HEK293 (cell line): ENCODE data around the gene ANGEL2.

Experiments used
- CTCF ChIA-PET: fragments of 350-600 bp; formaldehyde crosslinking; extraction: SDS; loops from one replicate; lab custom pipeline; 2021; ENCODE audit warnings: antibody characterized with exemption; lab: Yijun Ruan, JAX
- POLR2A ChIA-PET: fragments of 300-600 bp; formaldehyde crosslinking; extraction: SDS; loops from one replicate; lab custom pipeline; 2020; ENCODE audit warnings: antibody characterized with exemption, inconsistent platforms; lab: Yijun Ruan, JAX
- H3K27ac ChIP-seq: fragments of 200-500 bp; sonication (Bioruptor generic); 2 replicates; pipeline ENCODE4 v1.5.1; 2014; ENCODE audit warnings: low read depth, low read length, control low read depth, inconsistent platforms; ENCODE audit errors: extremely low read depth
- H3K36me3 ChIP-seq, 2 experiments: fragments of 200-500 bp in 1 of 2; sonication (Bioruptor generic) in 1 of 2; 1 replicate in 1 of 2; 2 replicates in 1 of 2; pipeline ENCODE4 v1.5.1; 2014 to 2017; ENCODE audit warnings: inconsistent platforms in 2 of 2, low read length in 2 of 2; ENCODE audit not compliant: control insufficient read depth in 2 of 2, insufficient read depth in 1 of 2
- H3K4me1 ChIP-seq: fragments of 200-500 bp; sonication (Bioruptor generic); 2 replicates; pipeline ENCODE4 v1.5.1; 2014; ENCODE audit warnings: mild to moderate bottlenecking, low read length, inconsistent platforms; ENCODE audit not compliant: control insufficient read depth, insufficient read depth
- H3K4me3 ChIP-seq: 2 replicates; pipeline ENCODE4 v1.5.1; 2011; ENCODE audit warnings: low read depth, mild to moderate bottlenecking, control low read depth, low read length, moderate library complexity
- H3K9me3 ChIP-seq: fragments of 200-500 bp; sonication (Bioruptor generic); 2 replicates; pipeline ENCODE4 v1.5.1; 2014; ENCODE audit warnings: low read depth, low read length, inconsistent platforms; ENCODE audit not compliant: control insufficient read depth, insufficient read depth
- FEZF1 ChIP-seq: fragments of 450-650 bp; formaldehyde crosslinking; IDR thresholded peaks from 2 replicates; pipeline ENCODE4 v1.5.1; 2016; ENCODE audit warnings: missing biosample characterization, missing genetic modification characterization
- INSM2 ChIP-seq: fragments of 450-650 bp; formaldehyde crosslinking; IDR thresholded peaks from 2 replicates; pipeline ENCODE4 v1.5.1; 2016; ENCODE audit warnings: missing biosample characterization, missing genetic modification characterization
- KLF10 ChIP-seq: fragments of 450-650 bp; IDR thresholded peaks from 2 replicates; pipeline ENCODE4 v1.5.1; 2018; ENCODE audit warnings: missing biosample characterization, mild to moderate bottlenecking, missing genetic modification characterization
- MYNN ChIP-seq: fragments of 450-650 bp; formaldehyde crosslinking; IDR thresholded peaks from 2 replicates; pipeline ENCODE4 v1.5.1; 2016; ENCODE audit warnings: missing biosample characterization, missing genetic modification characterization, borderline replicate concordance
- TCF7L2 ChIP-seq: IDR thresholded peaks from 2 replicates; pipeline ENCODE4 v1.6.1; 2011; ENCODE audit warnings: low read depth, mild to moderate bottlenecking, inconsistent platforms, low read length, moderate library complexity, borderline replicate concordance
- WT1 ChIP-seq: fragments of 450-650 bp; formaldehyde crosslinking; IDR thresholded peaks from 2 replicates; pipeline ENCODE4 v1.5.1; 2016; ENCODE audit warnings: missing biosample characterization, missing genetic modification characterization
- YY1 ChIP-seq: fragments of 450-650 bp; formaldehyde crosslinking; IDR thresholded peaks from 2 replicates; pipeline ENCODE4 v1.5.1; 2018; ENCODE audit warnings: missing biosample characterization, missing genetic modification characterization
- ZNF211 ChIP-seq: fragments of 450-650 bp; formaldehyde crosslinking; IDR thresholded peaks from 2 replicates; pipeline ENCODE4 v1.5.1; 2016; ENCODE audit warnings: low read depth, missing biosample characterization, missing genetic modification characterization
- ZNF777 ChIP-seq: fragments of 450-650 bp; formaldehyde crosslinking; IDR thresholded peaks from 2 replicates; pipeline ENCODE4 v1.5.1; 2017; ENCODE audit warnings: missing biosample characterization, missing genetic modification characterization, borderline replicate concordance
- ZSCAN30 ChIP-seq: fragments of 450-650 bp; IDR thresholded peaks from 2 replicates; pipeline ENCODE4 v1.5.1; 2018; ENCODE audit warnings: missing biosample characterization, mild to moderate bottlenecking, missing genetic modification characterization, moderate library complexity
- TF ChIP-seq, protein P1 (sequence below): fragments of 450-650 bp; formaldehyde crosslinking; IDR thresholded peaks from 2 replicates; pipeline ENCODE4 v1.5.1; 2016; ENCODE audit warnings: missing biosample characterization, missing genetic modification characterization
- TF ChIP-seq, protein P2 (sequence below): fragments of 450-650 bp; formaldehyde crosslinking; IDR thresholded peaks from 2 replicates; pipeline ENCODE4 v1.5.1; 2016; ENCODE audit warnings: missing biosample characterization, missing genetic modification characterization
- TF ChIP-seq, protein P3 (sequence below): fragments of 450-650 bp; formaldehyde crosslinking; IDR thresholded peaks from 2 replicates; pipeline ENCODE4 v1.5.1; 2017; ENCODE audit warnings: missing biosample characterization, missing genetic modification characterization
- TF ChIP-seq, protein P4 (sequence below): fragments of 450-650 bp; formaldehyde crosslinking; IDR thresholded peaks from 2 replicates; pipeline ENCODE4 v1.5.1; 2016; ENCODE audit warnings: missing biosample characterization, missing genetic modification characterization
- TF ChIP-seq, protein P5 (sequence below): fragments of 450-650 bp; formaldehyde crosslinking; IDR thresholded peaks from 2 replicates; pipeline ENCODE4 v1.5.1; 2016; ENCODE audit warnings: missing biosample characterization, missing genetic modification characterization

The ANGEL2 gene

DNA sequence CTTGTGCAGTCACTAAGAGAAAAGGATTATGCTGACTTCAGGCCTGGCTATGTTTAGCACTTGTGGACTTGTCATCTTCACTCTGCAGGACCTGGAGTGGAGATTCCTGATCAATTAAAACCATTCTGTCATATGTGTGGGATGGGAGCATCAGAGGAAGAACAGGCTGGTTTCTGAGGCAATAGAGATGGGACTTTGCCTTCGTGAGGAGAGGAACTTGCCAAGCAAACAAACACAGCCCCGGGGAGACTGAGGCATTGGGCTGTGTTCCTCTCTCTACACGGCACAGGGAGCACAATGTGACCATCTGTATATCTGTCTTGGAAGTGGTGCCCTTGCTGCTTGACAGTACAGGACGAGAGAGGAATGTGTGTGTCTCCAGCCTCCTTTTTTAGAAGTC is 42.2 kb downstream of the ANGEL2 start:
- Histone ChIP-seq H3K9me3 (no peaks in the 10 kb centered on the region), H3K4me3 (no peak overlapping the region), H3K4me1 (no peaks in the 10 kb centered on the region), H3K27ac (no peak overlapping the region), H3K36me3 (peaks cover 0 to 8% of the 10 kb centered on the region in 2 experiments; a peak in 1 of 3 replicates)
- TF ChIP-seq, protein P1, sequence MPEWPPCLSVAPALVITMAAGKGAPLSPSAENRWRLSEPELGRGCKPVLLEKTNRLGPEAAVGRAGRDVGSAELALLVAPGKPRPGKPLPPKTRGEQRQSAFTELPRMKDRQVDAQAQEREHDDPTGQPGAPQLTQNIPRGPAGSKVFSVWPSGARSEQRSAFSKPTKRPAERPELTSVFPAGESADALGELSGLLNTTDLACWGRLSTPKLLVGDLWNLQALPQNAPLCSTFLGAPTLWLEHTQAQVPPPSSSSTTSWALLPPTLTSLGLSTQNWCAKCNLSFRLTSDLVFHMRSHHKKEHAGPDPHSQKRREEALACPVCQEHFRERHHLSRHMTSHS (tag by site-specific recombination) = no peak
- TF ChIP-seq ZSCAN30 (tag by site-specific recombination) (no peak), INSM2 (tag by site-specific recombination) (no peak), KLF10 (tag by site-specific recombination) (no peak), YY1 (tag by site-specific recombination) (no peak), TCF7L2 (no peak)
- TF ChIP-seq, protein P2, sequence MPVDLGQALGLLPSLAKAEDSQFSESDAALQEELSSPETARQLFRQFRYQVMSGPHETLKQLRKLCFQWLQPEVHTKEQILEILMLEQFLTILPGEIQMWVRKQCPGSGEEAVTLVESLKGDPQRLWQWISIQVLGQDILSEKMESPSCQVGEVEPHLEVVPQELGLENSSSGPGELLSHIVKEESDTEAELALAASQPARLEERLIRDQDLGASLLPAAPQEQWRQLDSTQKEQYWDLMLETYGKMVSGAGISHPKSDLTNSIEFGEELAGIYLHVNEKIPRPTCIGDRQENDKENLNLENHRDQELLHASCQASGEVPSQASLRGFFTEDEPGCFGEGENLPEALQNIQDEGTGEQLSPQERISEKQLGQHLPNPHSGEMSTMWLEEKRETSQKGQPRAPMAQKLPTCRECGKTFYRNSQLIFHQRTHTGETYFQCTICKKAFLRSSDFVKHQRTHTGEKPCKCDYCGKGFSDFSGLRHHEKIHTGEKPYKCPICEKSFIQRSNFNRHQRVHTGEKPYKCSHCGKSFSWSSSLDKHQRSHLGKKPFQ (tag by site-specific recombination) = no peak
- ChIA-PET POLR2A (no interaction called here), CTCF (interaction anchor here (0.6 kb wide), 1 partner anchor 1424 kb away, joined by 3 read pairs; no protein-coding TSS in a partner anchor)

GRCh38 chr1:212971312-212971711 is 44.4 kb downstream of the ANGEL2 start:
- Histone ChIP-seq H3K4me1 (no peaks in the 10 kb centered on the region), H3K4me3 (no peak overlapping the region), H3K27ac (no peak overlapping the region), H3K36me3 (peaks cover 0 to 8% of the 10 kb centered on the region in 2 experiments; a peak in 1 of 3 replicates), H3K9me3 (no peaks in the 10 kb centered on the region)
- TF ChIP-seq FEZF1 (tag by site-specific recombination) = no peak
- ChIA-PET POLR2A (no interaction called here), CTCF (no interaction called here)

DNA sequence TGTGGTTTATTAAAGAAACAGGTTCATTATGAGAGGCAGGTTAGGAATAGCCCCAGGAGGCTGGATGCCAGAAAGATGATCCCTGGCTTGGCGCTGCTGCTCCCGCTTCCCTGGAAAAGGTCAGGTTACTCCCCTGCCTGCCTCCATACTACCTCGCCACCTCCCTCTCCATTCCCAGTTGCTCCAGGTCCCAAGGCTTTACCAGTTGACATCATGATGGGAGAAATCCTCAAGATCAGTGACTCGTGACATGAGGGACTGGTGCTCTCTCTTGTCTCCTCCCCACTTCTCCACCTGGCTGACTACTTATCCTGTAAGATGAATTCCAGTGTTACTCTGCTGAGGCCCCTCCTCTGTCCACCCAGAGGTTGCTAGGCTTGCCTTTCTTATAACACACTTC is 45.6 kb downstream of the ANGEL2 start:
- TF ChIP-seq ZNF211 (tag by site-specific recombination) = no peak
- TF ChIP-seq WT1 (tag by site-specific recombination) = 0 out of 2 replicates have a peak, but pooled peaks have one; percentile 38
- ChIA-PET CTCF (no interaction called here), POLR2A (no interaction called here)
- Histone ChIP-seq H3K4me1 (no peaks in the 10 kb centered on the region), H3K4me3 (no peak overlapping the region), H3K27ac (no peak overlapping the region), H3K36me3 (peaks cover 0 to 4% of the 10 kb centered on the region in 2 experiments; a peak in 1 of 3 replicates), H3K9me3 (no peaks in the 10 kb centered on the region)

- H3K27ac ChIP-seq = no peak overlapping the region
- H3K4me3 ChIP-seq = no peak overlapping the region
- ChIA-PET CTCF (interaction anchor here (0.6 to 3.0 kb wide), 16 partner anchors 9 to 318 kb away, joined by 3 to 13 read pairs (median 6); no protein-coding TSS in a partner anchor), POLR2A (interaction anchor here (1.5 kb wide), 1 partner anchor 18 kb away, joined by 3 read pairs; the partner anchor contains the start of gene VASH2)
- no peaks in the 10 kb centered on the region for H3K9me3 ChIP-seq
- no peaks in the 10 kb centered on the region for H3K4me1 ChIP-seq
- H3K36me3 ChIP-seq = no peaks in the 10 kb centered on the region
- TF ChIP-seq, protein P3, sequence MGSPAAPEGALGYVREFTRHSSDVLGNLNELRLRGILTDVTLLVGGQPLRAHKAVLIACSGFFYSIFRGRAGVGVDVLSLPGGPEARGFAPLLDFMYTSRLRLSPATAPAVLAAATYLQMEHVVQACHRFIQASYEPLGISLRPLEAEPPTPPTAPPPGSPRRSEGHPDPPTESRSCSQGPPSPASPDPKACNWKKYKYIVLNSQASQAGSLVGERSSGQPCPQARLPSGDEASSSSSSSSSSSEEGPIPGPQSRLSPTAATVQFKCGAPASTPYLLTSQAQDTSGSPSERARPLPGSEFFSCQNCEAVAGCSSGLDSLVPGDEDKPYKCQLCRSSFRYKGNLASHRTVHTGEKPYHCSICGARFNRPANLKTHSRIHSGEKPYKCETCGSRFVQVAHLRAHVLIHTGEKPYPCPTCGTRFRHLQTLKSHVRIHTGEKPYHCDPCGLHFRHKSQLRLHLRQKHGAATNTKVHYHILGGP (tag by site-specific recombination) = no peak
- no peak for TF ChIP-seq MYNN
- TF ChIP-seq, protein P4, sequence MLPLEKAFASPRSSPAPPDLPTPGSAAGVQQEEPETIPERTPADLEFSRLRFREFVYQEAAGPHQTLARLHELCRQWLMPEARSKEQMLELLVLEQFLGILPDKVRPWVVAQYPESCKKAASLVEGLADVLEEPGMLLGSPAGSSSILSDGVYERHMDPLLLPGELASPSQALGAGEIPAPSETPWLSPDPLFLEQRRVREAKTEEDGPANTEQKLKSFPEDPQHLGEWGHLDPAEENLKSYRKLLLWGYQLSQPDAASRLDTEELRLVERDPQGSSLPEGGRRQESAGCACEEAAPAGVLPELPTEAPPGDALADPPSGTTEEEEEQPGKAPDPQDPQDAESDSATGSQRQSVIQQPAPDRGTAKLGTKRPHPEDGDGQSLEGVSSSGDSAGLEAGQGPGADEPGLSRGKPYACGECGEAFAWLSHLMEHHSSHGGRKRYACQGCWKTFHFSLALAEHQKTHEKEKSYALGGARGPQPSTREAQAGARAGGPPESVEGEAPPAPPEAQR = no peak
- TF ChIP-seq ZNF777 (tag by site-specific recombination) = no peak
- TF ChIP-seq, protein P5, sequence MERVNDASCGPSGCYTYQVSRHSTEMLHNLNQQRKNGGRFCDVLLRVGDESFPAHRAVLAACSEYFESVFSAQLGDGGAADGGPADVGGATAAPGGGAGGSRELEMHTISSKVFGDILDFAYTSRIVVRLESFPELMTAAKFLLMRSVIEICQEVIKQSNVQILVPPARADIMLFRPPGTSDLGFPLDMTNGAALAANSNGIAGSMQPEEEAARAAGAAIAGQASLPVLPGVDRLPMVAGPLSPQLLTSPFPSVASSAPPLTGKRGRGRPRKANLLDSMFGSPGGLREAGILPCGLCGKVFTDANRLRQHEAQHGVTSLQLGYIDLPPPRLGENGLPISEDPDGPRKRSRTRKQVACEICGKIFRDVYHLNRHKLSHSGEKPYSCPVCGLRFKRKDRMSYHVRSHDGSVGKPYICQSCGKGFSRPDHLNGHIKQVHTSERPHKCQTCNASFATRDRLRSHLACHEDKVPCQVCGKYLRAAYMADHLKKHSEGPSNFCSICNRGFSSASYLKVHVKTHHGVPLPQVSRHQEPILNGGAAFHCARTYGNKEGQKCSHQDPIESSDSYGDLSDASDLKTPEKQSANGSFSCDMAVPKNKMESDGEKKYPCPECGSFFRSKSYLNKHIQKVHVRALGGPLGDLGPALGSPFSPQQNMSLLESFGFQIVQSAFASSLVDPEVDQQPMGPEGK (tag by site-specific recombination) = no peak
- TF ChIP-seq YY1 (tag by site-specific recombination) = no peak
These were observed 47.3 kb downstream of the ANGEL2 start for GRCh38 chr1:212968368-212968863.
